ENCODE measurements around the gene DMAC1. TPM values are rescaled to one million over a fixed set of nuclear protein-coding genes. Genes with fewer than 3 reads are reported as not detected.

The DMAC1 gene
- total RNA-seq, 1 donor from 2014 or later = 73.8 TPM

GRCh38 chr9:7799944-7800285 lies 337 bp upstream of the DMAC1 start:
- H3K27me3 Mint-ChIP-seq = no peaks in the 10 kb centered on the region
- no peak for TF ChIP-seq CTCF (IDR thresholded peaks at IDR 0.05; ENCODE audit: unreplicated experiment)
- no peak overlapping the region for H3K27ac Mint-ChIP-seq
- H3K9me3 Mint-ChIP-seq (ENCODE audit: low read depth) = no peaks in the 10 kb centered on the region
- H3K36me3 Mint-ChIP-seq (ENCODE audit: insufficient read depth) = no peaks in the 10 kb centered on the region
- peak overlapping the region; percentile 96 for H3K4me3 Mint-ChIP-seq (ENCODE audit: low read depth)
- no peak for DNase-seq (ENCODE audit: low spot score, unreplicated experiment)
- peaks cover 10% of the 10 kb centered on the region for H3K4me1 Mint-ChIP-seq (ENCODE audit: low read depth)

- peaks cover 9% of the 10 kb centered on the region for H3K36me3 Mint-ChIP-seq (ENCODE audit: insufficient read depth)
- no peak for TF ChIP-seq CTCF (IDR thresholded peaks at IDR 0.05; ENCODE audit: unreplicated experiment)
- DNase-seq (ENCODE audit: low spot score, unreplicated experiment) = no peak
- no peak overlapping the region for H3K4me3 Mint-ChIP-seq (ENCODE audit: low read depth)
- H3K27me3 Mint-ChIP-seq = no peaks in the 10 kb centered on the region
- no peaks in the 10 kb centered on the region for H3K9me3 Mint-ChIP-seq (ENCODE audit: low read depth)
- peak overlapping the region; percentile 80 for H3K27ac Mint-ChIP-seq
- H3K4me1 Mint-ChIP-seq (ENCODE audit: low read depth) = peaks cover 14% of the 10 kb centered on the region
Observed at GRCh38 chr9:7794196-7794595, 5.4 kb downstream of the DMAC1 start.

- Mint-ChIP-seq H3K4me3 (ENCODE audit: low read depth) (no peak overlapping the region), H3K9me3 (ENCODE audit: low read depth) (no peaks in the 10 kb centered on the region), H3K27ac (no peak overlapping the region), H3K27me3 (no peaks in the 10 kb centered on the region), H3K4me1 (ENCODE audit: low read depth) (peaks cover 7% of the 10 kb centered on the region), H3K36me3 (ENCODE audit: insufficient read depth) (peaks cover 9% of the 10 kb centered on the region)
- no peak for TF ChIP-seq CTCF (IDR thresholded peaks at IDR 0.05; ENCODE audit: unreplicated experiment)
- no peak for DNase-seq (ENCODE audit: low spot score, unreplicated experiment)
Observed at GRCh38 chr9:7791394-7791793, 8.2 kb downstream of the DMAC1 start.

DNA sequence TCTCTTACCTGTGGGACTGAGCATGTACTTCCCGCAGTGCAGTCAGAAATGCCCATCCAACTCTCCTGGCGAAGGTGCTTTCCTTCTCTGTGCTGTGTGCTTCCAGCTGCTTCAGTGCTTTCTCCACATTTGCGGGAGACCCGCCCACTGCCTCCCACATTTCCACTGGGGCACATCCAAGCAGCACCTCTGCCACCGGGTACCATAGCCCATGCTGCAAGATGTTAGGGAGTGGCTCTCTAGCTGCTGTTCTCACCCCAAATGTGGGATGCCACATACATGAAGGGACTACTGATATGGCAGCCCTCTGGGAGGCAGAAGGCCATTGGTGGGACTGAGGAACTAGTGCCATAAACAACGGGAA lies 8.8 kb downstream of the DMAC1 start:
- Mint-ChIP-seq H3K27me3 (no peaks in the 10 kb centered on the region), H3K4me3 (ENCODE audit: low read depth) (no peak overlapping the region), H3K27ac (no peak overlapping the region), H3K4me1 (ENCODE audit: low read depth) (peaks cover 7% of the 10 kb centered on the region), H3K36me3 (ENCODE audit: insufficient read depth) (peaks cover 9% of the 10 kb centered on the region), H3K9me3 (ENCODE audit: low read depth) (no peaks in the 10 kb centered on the region)
- DNase-seq (ENCODE audit: low spot score, unreplicated experiment) = no peak
- no peak for TF ChIP-seq CTCF (IDR thresholded peaks at IDR 0.05; ENCODE audit: unreplicated experiment)

GRCh38 chr9:7790022-7790818 lies 9.4 kb downstream of the DMAC1 start:
- Mint-ChIP-seq H3K9me3 (ENCODE audit: low read depth) (no peaks in the 10 kb centered on the region), H3K27ac (no peak overlapping the region), H3K27me3 (no peaks in the 10 kb centered on the region), H3K36me3 (ENCODE audit: insufficient read depth) (peaks cover 9% of the 10 kb centered on the region), H3K4me1 (ENCODE audit: low read depth) (peaks cover 6% of the 10 kb centered on the region), H3K4me3 (ENCODE audit: low read depth) (no peak overlapping the region)
- no peak for DNase-seq (ENCODE audit: low spot score, unreplicated experiment)
- no peak for TF ChIP-seq CTCF (IDR thresholded peaks at IDR 0.05; ENCODE audit: unreplicated experiment)

Data from progenitor cell of endocrine pancreas (in vitro differentiated cells).